ENCODE data around the gene WNT5A. TPM values are rescaled to one million over a fixed set of nuclear protein-coding genes. Genes with fewer than 3 reads are reported as not detected.

WNT5A gene
- total and polyA plus RNA-seq, 2 donors (not counting 1 experiment from before 2014, with no cell fraction given) = 117 to 224 TPM

- H3K9ac ChIP-seq (ENCODE audit: insufficient read depth, low read length) = peak overlapping the region; percentile 36
- H3K9me3 ChIP-seq (ENCODE audit: control insufficient read depth, insufficient read depth, low read depth, low read length) = no peaks in the 10 kb centered on the region
- no peaks in the 10 kb centered on the region for H3K27me3 ChIP-seq (ENCODE audit: control insufficient read depth, insufficient read depth, low read length)
- no peak overlapping the region for H2AFZ ChIP-seq (ENCODE audit: low read length)
- peak overlapping the region; percentile 44 to 91 (median 64) for H3K4me3 ChIP-seq (replicated peaks in 1 of 4; ENCODE audit: control extremely low read depth in 1 of 4, insufficient read depth in 1 of 4, low read depth in 3 of 4, low read length in 4 of 4)
- TF ChIP-seq EZH2 (IDR thresholded peaks at IDR 0.05; ENCODE audit: low read length, missing control alignments) = no peak
- TF ChIP-seq CTCF (conservative IDR thresholded peaks at IDR 0.05 in 1 of 2, IDR thresholded peaks at IDR 0.05 in 1 of 2; ENCODE audit: low read depth in 1 of 2, low read length in 2 of 2) = no peak
- H3K4me2 ChIP-seq (ENCODE audit: extremely low read depth, insufficient read depth, low read length) = peak overlapping the region; percentile 86
- H3K27ac ChIP-seq (ENCODE audit: insufficient read depth, low read length) = peak overlapping the region; percentile 66
- peaks cover 9% of the 10 kb centered on the region for H3K4me1 ChIP-seq (ENCODE audit: control insufficient read depth, extremely low read depth, insufficient read depth, low read length)
- H3K36me3 ChIP-seq (ENCODE audit: control insufficient read depth, insufficient read depth, low read length) = peaks cover 9% of the 10 kb centered on the region
- H3K79me2 ChIP-seq (ENCODE audit: control insufficient read depth, insufficient read depth, low read length) = peaks cover 83% of the 10 kb centered on the region
- H4K20me1 ChIP-seq (ENCODE audit: control insufficient read depth, extremely low read depth, insufficient read depth, low read length) = no peaks in the 10 kb centered on the region
- DNase-seq (ENCODE audit: low read depth in 2 of 2) = peak in 1 of 2 donors; percentile 60
Measured at GRCh38 chr3:55477306-55478303, 9.5 kb downstream of the WNT5A start.

DNA sequence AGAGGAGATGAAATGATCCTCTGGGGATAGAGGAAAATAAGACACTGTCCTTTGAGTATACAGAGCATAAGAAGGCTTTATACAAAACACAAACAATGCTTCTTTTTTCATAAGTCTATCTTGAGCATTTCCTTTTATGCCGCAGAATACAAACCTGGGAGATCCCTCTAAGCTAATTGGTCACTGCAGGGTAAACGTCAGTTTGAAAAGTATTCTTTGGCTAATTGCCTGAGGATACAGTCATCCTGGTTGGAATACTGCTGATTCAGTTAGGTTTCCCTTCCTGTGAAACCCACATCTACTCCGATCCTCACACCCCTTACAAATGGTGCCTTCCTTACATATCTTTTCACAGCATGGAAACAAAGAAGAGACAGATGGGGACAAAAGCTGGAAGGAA is 10.6 kb downstream of the WNT5A start:
- DNase-seq (ENCODE audit: low read depth in 2 of 2) = peak; percentile 85 to 96
- Histone ChIP-seq H2AFZ (ENCODE audit: low read length) (no peak overlapping the region), H3K36me3 (ENCODE audit: control insufficient read depth, insufficient read depth, low read length) (peaks cover 12% of the 10 kb centered on the region), H3K4me3 (replicated peaks in 1 of 4; ENCODE audit: control extremely low read depth in 1 of 4, insufficient read depth in 1 of 4, low read depth in 3 of 4, low read length in 4 of 4) (peak overlapping the region in 2 of 4 experiments; percentile 26 to 91), H3K27me3 (ENCODE audit: control insufficient read depth, insufficient read depth, low read length) (no peaks in the 10 kb centered on the region), H3K9ac (ENCODE audit: insufficient read depth, low read length) (no peak overlapping the region), H3K4me2 (ENCODE audit: extremely low read depth, insufficient read depth, low read length) (peak overlapping the region; percentile 86), H3K4me1 (ENCODE audit: control insufficient read depth, extremely low read depth, insufficient read depth, low read length) (peaks cover 5% of the 10 kb centered on the region), H4K20me1 (ENCODE audit: control insufficient read depth, extremely low read depth, insufficient read depth, low read length) (no peaks in the 10 kb centered on the region), H3K27ac (ENCODE audit: insufficient read depth, low read length) (peak overlapping the region; percentile 66), H3K79me2 (ENCODE audit: control insufficient read depth, insufficient read depth, low read length) (peaks cover 82% of the 10 kb centered on the region), H3K9me3 (ENCODE audit: control insufficient read depth, insufficient read depth, low read depth, low read length) (no peaks in the 10 kb centered on the region)
- TF ChIP-seq EZH2 (IDR thresholded peaks at IDR 0.05; ENCODE audit: low read length, missing control alignments) (no peak), CTCF (conservative IDR thresholded peaks at IDR 0.05 in 1 of 2, IDR thresholded peaks at IDR 0.05 in 1 of 2; ENCODE audit: low read depth in 1 of 2, low read length in 2 of 2) (no peak)

- H4K20me1 ChIP-seq (ENCODE audit: control insufficient read depth, extremely low read depth, insufficient read depth, low read length) = no peaks in the 10 kb centered on the region
- peaks cover 63% of the 10 kb centered on the region for H3K79me2 ChIP-seq (ENCODE audit: control insufficient read depth, insufficient read depth, low read length)
- no peak overlapping the region for H2AFZ ChIP-seq (ENCODE audit: low read length)
- TF ChIP-seq EZH2 (IDR thresholded peaks at IDR 0.05; ENCODE audit: low read length, missing control alignments) = no peak
- TF ChIP-seq CTCF (conservative IDR thresholded peaks at IDR 0.05 in 1 of 2, IDR thresholded peaks at IDR 0.05 in 1 of 2; ENCODE audit: low read depth in 1 of 2, low read length in 2 of 2) = no peak
- peaks cover 4% of the 10 kb centered on the region for H3K4me1 ChIP-seq (ENCODE audit: control insufficient read depth, extremely low read depth, insufficient read depth, low read length)
- no peak overlapping the region for H3K4me2 ChIP-seq (ENCODE audit: extremely low read depth, insufficient read depth, low read length)
- no peaks in the 10 kb centered on the region for H3K27me3 ChIP-seq (ENCODE audit: control insufficient read depth, insufficient read depth, low read length)
- peak overlapping the region; percentile 13 for H3K9ac ChIP-seq (ENCODE audit: insufficient read depth, low read length)
- peaks cover 23% of the 10 kb centered on the region for H3K36me3 ChIP-seq (ENCODE audit: control insufficient read depth, insufficient read depth, low read length)
- no peak overlapping the region for H3K4me3 ChIP-seq (replicated peaks in 1 of 4; ENCODE audit: control extremely low read depth in 1 of 4, insufficient read depth in 1 of 4, low read depth in 3 of 4, low read length in 4 of 4)
- H3K9me3 ChIP-seq (ENCODE audit: control insufficient read depth, insufficient read depth, low read depth, low read length) = no peaks in the 10 kb centered on the region
- peak in 1 of 2 donors; percentile 47 for DNase-seq (ENCODE audit: low read depth in 2 of 2)
- no peak overlapping the region for H3K27ac ChIP-seq (ENCODE audit: insufficient read depth, low read length)
Measured at GRCh38 chr3:55474213-55474632, 12.9 kb downstream of the WNT5A start.
